ENCODE data around the gene AHDC1. TPM values are rescaled to one million over a fixed set of nuclear protein-coding genes. Genes with fewer than 3 reads are reported as not detected.

AHDC1 gene
- total and polyA plus RNA-seq, 9 of the 15 experiments (the other 6 are each of a cell fraction or from before 2014, with no cell fraction given), result 0.21 to 36.4 (median 4.7) TPM

DNA sequence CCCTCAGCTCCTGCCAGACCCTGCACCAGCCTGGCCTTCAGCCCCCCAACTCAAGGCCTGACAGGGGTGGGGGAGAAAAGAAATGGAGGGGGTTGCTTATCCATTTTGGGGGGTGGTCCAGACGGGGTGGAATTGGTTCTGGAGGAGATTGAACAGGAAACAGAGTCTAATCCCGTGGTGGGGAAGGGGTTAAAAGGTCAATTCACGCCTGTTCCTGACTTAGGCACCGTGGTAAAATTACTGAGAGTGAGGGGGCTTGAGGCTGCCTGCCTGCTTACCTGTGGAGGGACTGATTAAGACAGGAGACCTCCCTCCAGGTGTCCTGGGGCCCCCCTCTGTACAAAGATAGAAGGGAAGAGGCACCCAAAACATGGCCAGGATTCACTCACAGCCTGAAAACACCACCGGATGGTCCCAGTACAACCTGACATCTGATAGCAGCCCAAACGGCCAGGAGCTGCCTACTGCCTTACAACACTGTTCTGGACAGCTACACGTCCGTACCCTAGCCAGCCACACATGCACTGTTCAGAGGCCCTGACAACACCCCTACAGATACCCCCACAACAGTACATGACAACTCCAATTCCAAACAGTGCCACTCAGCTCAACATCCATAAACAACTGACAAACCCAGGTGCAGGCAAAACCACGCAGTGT is 31.8 kb downstream of the AHDC1 start (continued):
- no peak for TF ChIP-seq CHCHD3 (CRISPR knock-in tag; IDR thresholded peaks at IDR 0.05)
- 0 out of 2 replicates have a peak, but pooled peaks have one; percentile 40 for TF ChIP-seq ATF6 (CRISPR knock-in tag; IDR thresholded peaks at IDR 0.05)
- no peak for TF ChIP-seq MEF2D (tag; conservative IDR thresholded peaks at IDR 0.05; ENCODE audit: low read depth)
- TF ChIP-seq RNF2 (IDR thresholded peaks at IDR 0.05), result no peak
- 0 out of 2 replicates have a peak, but pooled peaks have one; percentile 17 for TF ChIP-seq GABPA (tag; conservative IDR thresholded peaks at IDR 0.05; ENCODE audit: low read depth)

- Histone ChIP-seq H3K9ac (ENCODE audit: insufficient read depth in 1 of 2, low read depth in 2 of 2, low read length in 2 of 2) (peak overlapping the region in 1 of 2 experiments; percentile 88; a peak in 2 of 4 replicates), H3K4me1 (replicated peaks in 1 of 2; ENCODE audit: control insufficient read depth in 2 of 2, insufficient read depth in 2 of 2, low read length in 2 of 2) (peaks cover 69 to 94% of the 10 kb centered on the region in 2 experiments), H2AFZ (ENCODE audit: low read depth, low read length) (no peak overlapping the region), H3K9me1 (ENCODE audit: control insufficient read depth, insufficient read depth, low read length) (peaks cover 7% of the 10 kb centered on the region), H4K20me1 (replicated peaks; ENCODE audit: control insufficient read depth, insufficient read depth, low read length) (peaks cover 37% of the 10 kb centered on the region), H3K79me2 (ENCODE audit: control insufficient read depth, insufficient read depth, low read length) (peaks cover 81% of the 10 kb centered on the region), H3K27ac (ENCODE audit: extremely low read depth, low read depth, low read length) (peak overlapping the region; percentile 55; the same call in 2 of the 3 replicates), H3K9me3 (replicated peaks; ENCODE audit: control insufficient read depth, insufficient read depth, low read depth, low read length) (no peaks in the 10 kb centered on the region), H3K36me3 (ENCODE audit: control insufficient read depth, insufficient read depth, low read length) (peaks cover 16% of the 10 kb centered on the region; the same call in 2 of the 3 replicates), H3K27me3 (ENCODE audit: control insufficient read depth in 2 of 2, insufficient read depth in 2 of 2, low read length in 2 of 2) (no peaks in the 10 kb centered on the region), H3K4me3 (no peak overlapping the region), H3K4me2 (ENCODE audit: insufficient read depth, low read length) (peak overlapping the region; percentile 67; the same call in 1 of the 2 replicates)
- ATAC-seq (no peak), FAIRE-seq (no peak), DNase-seq (ENCODE audit: extremely low read depth in 1 of 4, low spot score in 3 of 4) (peak; percentile 59 to 69 (median 60))
- WGBS (ENCODE audit: insufficient coverage, low coverage, missing lambda C conversion rate), result 36% methylated on average over 14 of the region's 18 CpGs
- 0 out of 2 replicates have a peak, but pooled peaks have one; percentile 3 for TF ChIP-seq EGR1 (conservative IDR thresholded peaks at IDR 0.05)
- TF ChIP-seq MBD2 (IDR thresholded peaks at IDR 0.05; ENCODE audit: borderline replicate concordance, low read depth), result peak; percentile 19; the same call in 1 of the 2 replicates
- TF ChIP-seq RFX1 (IDR thresholded peaks at IDR 0.05), result peak; percentile 84; the same call in 1 of the 2 replicates
- TF ChIP-seq ZNF766 (CRISPR knock-in tag; conservative IDR thresholded peaks at IDR 0.05), result no peak
- TF ChIP-seq ZBTB7A (IDR thresholded peaks at IDR 0.05; ENCODE audit: borderline replicate concordance, control insufficient read depth, low read depth, low read length), result peak; percentile 10; the same call in 1 of the 2 replicates
- TF ChIP-seq IFI16 (CRISPR knock-in tag; IDR thresholded peaks at IDR 0.05), result no peak
- ChIA-PET CTCF (ENCODE audit: low intra/inter-chr PET ratio) (no interaction called here), POLR2A (interaction anchor here (0.5 to 3.4 kb wide), 7 partner anchors 10 to 135 kb away, joined by 3 to 20 read pairs (median 4); no protein-coding TSS in a partner anchor)
- intact Hi-C loops (cut with micrococcal nuclease), result no loop called here
- in situ Hi-C loops (cut with MboI), result no loop called here
- BruUV-seq (replicated peaks), result no TSS peak
Observed at GRCh38 chr1:27571439-27572018, 32.4 kb downstream of the AHDC1 start.

Data from K562 (cell line).